GM12878 (cell line): Measurements from ENCODE around the gene VTN. TPM values are rescaled to one million over a fixed set of nuclear protein-coding genes. Genes with fewer than 3 reads are reported as not detected.

Experiments
- ATAC-seq: fragments of 200-7000 bp; cut with Tn5 transposase; 3 replicates; pipeline ENCODE4 v1.9.1; 2020; ENCODE audit warnings: mild to moderate bottlenecking, moderate library complexity
- BruUV-seq: library from RNA; stranded (reverse); fragments of 400-500 nt; replicated peaks from 2 replicates; lab custom pipeline; 2021; lab: Mats Ljungman, UMichigan
- CTCF ChIA-PET: fragments of 300-600 bp; sonication (Branson Sonifier 250); formaldehyde crosslinking; extraction: SDS; loops from one replicate; lab custom pipeline; 2021; ENCODE audit warnings: inconsistent platforms; lab: Yijun Ruan, JAX
- POLR2A ChIA-PET: fragments of 350-600 bp; formaldehyde crosslinking; extraction: SDS; loops from one replicate; lab custom pipeline; 2021; ENCODE audit warnings: inconsistent platforms; lab: Charles Lee
- RAD21 ChIA-PET: fragments of 300-600 bp; sonication (Branson Sonifier 250); formaldehyde crosslinking; loops from one replicate; lab custom pipeline; 2023; ENCODE audit warnings: antibody characterized with exemption; ENCODE audit not compliant: unreplicated experiment; lab: Charles Lee
- SMC1A ChIA-PET: fragments of 300-600 bp; sonication (Branson Sonifier 250); formaldehyde crosslinking; loops from one replicate; lab custom pipeline; 2023; ENCODE audit not compliant: unreplicated experiment, uncharacterized antibody; lab: Charles Lee
- DNase-seq: peaks from one replicate; pipeline ENCODE4 v3.0.0-alpha.2; 2011; ENCODE audit warnings: low read depth, low spot score
- FAIRE-seq: peaks from 3 replicates; lab custom pipeline; 2011; peaks lifted over from hg19 to GRCh38; lab: Jason Lieb, UNC
- H2AFZ ChIP-seq: 2 replicates; pipeline ENCODE4 v1.6.0; 2011; ENCODE audit warnings: low read depth, low read length, control low read depth; ENCODE audit not compliant: control insufficient read depth
- H3K27ac ChIP-seq: 2 replicates; pipeline ENCODE4 v1.5.1; 2011; ENCODE audit warnings: control low read depth; ENCODE audit not compliant: control insufficient read depth, insufficient read depth
- H3K27me3 ChIP-seq, 2 experiments: replicated peaks in 1 of 2; 2 replicates each; pipeline versions ENCODE4 v1.6.0 to v1.6.1; 2011; ENCODE audit warnings: low read length in 1 of 2; ENCODE audit not compliant: control insufficient read depth in 2 of 2, insufficient read depth in 2 of 2
- H3K36me3 ChIP-seq, 2 experiments: 2 replicates each; pipeline ENCODE4 v1.5.1; 2011; ENCODE audit warnings: low read length in 1 of 2; ENCODE audit not compliant: control insufficient read depth in 2 of 2, insufficient read depth in 2 of 2
- H3K4me1 ChIP-seq: 2 replicates; pipeline ENCODE4 v1.6.1; 2011; ENCODE audit warnings: mild to moderate bottlenecking, low read length, moderate library complexity, mixed read lengths; ENCODE audit not compliant: control insufficient read depth, insufficient read depth
- H3K4me2 ChIP-seq: 2 replicates; pipeline ENCODE4 v1.6.0; 2011; ENCODE audit warnings: control low read depth; ENCODE audit not compliant: control insufficient read depth, insufficient read depth
- H3K4me3 ChIP-seq: fragments of 200-600 bp; sonication (generic); 2 replicates; pipeline ENCODE4 v1.5.1; 2016
- H3K79me2 ChIP-seq: 2 replicates; pipeline ENCODE4 v1.6.0; 2011; ENCODE audit warnings: low read length; ENCODE audit not compliant: control insufficient read depth, insufficient read depth
- H3K9ac ChIP-seq: 2 replicates; pipeline ENCODE4 v1.8.0; 2011; ENCODE audit warnings: low read length, control low read depth, mixed read lengths; ENCODE audit not compliant: control insufficient read depth, insufficient read depth
- H3K9me3 ChIP-seq: replicated peaks from 3 replicates; pipeline ENCODE4 v1.5.1; 2011; ENCODE audit warnings: mild to moderate bottlenecking, low read length; ENCODE audit not compliant: control insufficient read depth, insufficient read depth
- H4K20me1 ChIP-seq: 2 replicates; pipeline ENCODE4 v1.6.0; 2011; ENCODE audit not compliant: control insufficient read depth, insufficient read depth
- ATF7 ChIP-seq: fragments of 450-650 bp; IDR thresholded peaks from 2 replicates; pipeline ENCODE4 v1.6.1; 2016; ENCODE audit warnings: low read depth, mild to moderate bottlenecking
- BCLAF1 ChIP-seq: fragments of 450-650 bp; IDR thresholded peaks from 2 replicates; pipeline ENCODE4 v1.6.1; 2017; ENCODE audit warnings: antibody characterized with exemption, mild to moderate bottlenecking, moderate library complexity
- CREM ChIP-seq: IDR thresholded peaks from 2 replicates; pipeline ENCODE4 v1.6.1; 2014; ENCODE audit warnings: antibody characterized with exemption, low read depth
- KDM1A ChIP-seq: fragments of 200-600 bp; sonication (generic); IDR thresholded peaks from 2 replicates; pipeline ENCODE4 v1.6.1; 2016; ENCODE audit warnings: borderline replicate concordance
- PAX8 ChIP-seq: fragments of 450-650 bp; IDR thresholded peaks from 2 replicates; pipeline ENCODE4 v1.6.1; 2017; ENCODE audit warnings: mild to moderate bottlenecking, moderate library complexity
- RAD21 ChIP-seq: IDR thresholded peaks from 2 replicates; pipeline ENCODE4 v1.6.1; 2011; ENCODE audit warnings: mild to moderate bottlenecking, low read depth, low read length, moderate library complexity; ENCODE audit not compliant: insufficient read depth
- RELB ChIP-seq: fragments of 450-650 bp; IDR thresholded peaks from 2 replicates; pipeline ENCODE4 v1.6.1; 2017; ENCODE audit warnings: low read depth, mild to moderate bottlenecking, moderate library complexity
- TAF1 ChIP-seq: IDR thresholded peaks from 2 replicates; pipeline ENCODE4 v1.6.1; 2011; ENCODE audit warnings: mild to moderate bottlenecking, low read depth, low read length, borderline replicate concordance
- USF2 ChIP-seq: IDR thresholded peaks from 2 replicates; pipeline ENCODE4 v1.6.1; 2011; ENCODE audit warnings: low read depth, low read length, improper control_type of control experiment, borderline replicate concordance
- ZNF24 ChIP-seq: fragments of 450-650 bp; IDR thresholded peaks from 2 replicates; pipeline ENCODE4 v1.6.1; 2017; ENCODE audit warnings: antibody characterized with exemption, mild to moderate bottlenecking
- ZNF592 ChIP-seq: fragments of 450-650 bp; IDR thresholded peaks from 2 replicates; pipeline ENCODE4 v1.6.1; 2017; ENCODE audit warnings: mild to moderate bottlenecking, moderate library complexity
- ZZZ3 ChIP-seq: IDR thresholded peaks from 2 replicates; pipeline ENCODE4 v1.6.1; 2011; ENCODE audit warnings: low read depth; ENCODE audit not compliant: control insufficient read depth, insufficient read length
- WGBS: methylation state at CpG from one replicate; pipeline ENCODE4 v1.1.6; 2016; ENCODE audit warnings: low lambda C conversion rate; ENCODE audit not compliant: insufficient replicate concordance, insufficient coverage; ENCODE audit errors: missing lambda C conversion rate; 5-methylcytosine and 5-hydroxymethylcytosine counted together
- in situ Hi-C: fragments of 300-500 bp; cut with MboI; formaldehyde crosslinking; loops from 9 replicates; pipeline ENCODE4 v1.14.3; 2018; ENCODE audit warnings: mixed read lengths
- intact Hi-C: fragments of 100-400 bp; cut with micrococcal nuclease; formaldehyde crosslinking; loops from one replicate; pipeline ENCODE4 v1.14.2; 2022; ENCODE audit not compliant: unreplicated experiment
- polyA plus RNA-seq, 11 experiments: library from polyadenylated mRNA; depleted of rRNA in 4 of 11; unstranded in 6 of 11; stranded (reverse) in 5 of 11; fragments of >200 nt; fragmentation: Nextera tagmentation in 4 of 11; fragmentation: Illumina TruSeq in 1 of 11; extraction: Ambion mirVana in 4 of 11; extraction: Trizol in 1 of 11; gene quantifications; 1 replicate in 1 of 11; 2 replicates in 10 of 11; pipeline versions ENCODE4 v1.2.1 to v1.2.3, GENCODE V29; 2011 to 2016; ENCODE audit warnings: inconsistent platforms in 2 of 11, missing spikeins in 2 of 11, low read depth in 1 of 11
- total RNA-seq, 4 experiments: library from RNA; depleted of rRNA in 3 of 4; stranded (reverse); fragments of >200 nt in 3 of 4; fragmentation: Illumina TruSeq in 1 of 4; extraction: Trizol in 1 of 4; gene quantifications; 2 replicates each; pipeline versions ENCODE4 v1.2.1 to v1.2.3, GENCODE V29; 2013 to 2021

The VTN gene
- total and polyA plus RNA-seq, 10 of the 15 experiments (the other 5 are each of a cell fraction or from before 2014, with no cell fraction given) = 0.04 to 1.3 (median 0.13) TPM; not detected in 5

GRCh38 chr17:28350271-28350670 is 19.8 kb downstream of the VTN start (continued):
- no peak for TF ChIP-seq ZNF592

GRCh38 chr17:28348979-28349378 is 21.1 kb downstream of the VTN start:
- Histone ChIP-seq H2AFZ (no peak overlapping the region), H4K20me1 (no peaks in the 10 kb centered on the region), H3K4me3 (no peak overlapping the region), H3K79me2 (no peaks in the 10 kb centered on the region), H3K4me1 (no peaks in the 10 kb centered on the region), H3K27me3 (no peaks in the 10 kb centered on the region), H3K36me3 (peaks cover 21 to 24% of the 10 kb centered on the region in 2 experiments), H3K27ac (no peak overlapping the region), H3K9me3 (no peaks in the 10 kb centered on the region), H3K9ac (no peak overlapping the region), H3K4me2 (no peak overlapping the region)
- FAIRE-seq = no peak
- 78% methylated on average over 3 of the region's 3 CpGs for WGBS
- ChIA-PET SMC1A (no interaction called here), CTCF (interaction anchor here (1.2 kb wide), 1 partner anchor 13 kb away, joined by 7 read pairs; the partner anchor contains the start of genes IFT20 and TNFAIP1), RAD21 (interaction anchor here (1.5 kb wide), 1 partner anchor 13 kb away, joined by 4 read pairs; the partner anchor contains the start of genes IFT20 and TNFAIP1), POLR2A (interaction anchor here (1.0 kb wide), 1 partner anchor 14 kb away, joined by 3 read pairs; the partner anchor contains the start of genes IFT20 and TNFAIP1)
- ATAC-seq = no peak
- in situ Hi-C loops = no loop called here
- no TSS peak for BruUV-seq
- intact Hi-C loops = no loop called here
- DNase-seq = no peak
- no peak for TF ChIP-seq CREM
- TF ChIP-seq ZNF24 = no peak
- TF ChIP-seq ATF7 = no peak
- TF ChIP-seq TAF1 = no peak
- TF ChIP-seq RELB = no peak
- TF ChIP-seq ZZZ3 = no peak
- no peak for TF ChIP-seq RAD21
- no peak for TF ChIP-seq USF2
- TF ChIP-seq KDM1A = no peak
- TF ChIP-seq PAX8 = no peak
- no peak for TF ChIP-seq BCLAF1
